NCI-H748 (cell line): ENCODE data around the gene ELP5.

Source experiments
- DNase-seq: peaks from one replicate; lab custom pipeline; 2025; ENCODE audit not compliant: unreplicated experiment; lab: John Stamatoyannopoulos, UW

The ELP5 gene

GRCh38 chr17:7218758-7219157, 33.3 kb upstream of the ELP5 start:
- DNase-seq: no peak

- no peak for DNase-seq
Measured at GRCh38 chr17:7219229-7219811, 32.7 kb upstream of the ELP5 start.

GRCh38 chr17:7219812-7220592, 32.0 kb upstream of the ELP5 start, which contains the start of the genes ACADVL and DLG4:
Gene ACADVL (plus strand): TSS chr17:7219938. CDS start chr17:7219985, 47 bp downstream.
Gene DLG4 (minus strand): TSS chr17:7219836.
- DNase-seq: peak; percentile 83

- DNase-seq: peak; percentile 79
Measured at GRCh38 chr17:7220593-7221277, 31.3 kb upstream of the ELP5 start.

- no peak for DNase-seq
Measured at GRCh38 chr17:7221278-7222092, 30.5 kb upstream of the ELP5 start.

- no peak for DNase-seq
Measured at GRCh38 chr17:7222093-7222971, 29.7 kb upstream of the ELP5 start.

GRCh38 chr17:7222972-7223292, 29.1 kb upstream of the ELP5 start:
- DNase-seq: no peak

GRCh38 chr17:7223375-7223774, 28.6 kb upstream of the ELP5 start:
- no peak for DNase-seq

- no peak for DNase-seq
Measured at GRCh38 chr17:7224110-7224509, 27.9 kb upstream of the ELP5 start.

GRCh38 chr17:7224661-7225111, 27.3 kb upstream of the ELP5 start:
- DNase-seq: no peak

- no peak for DNase-seq
Measured at GRCh38 chr17:7225711-7226331, 26.2 kb upstream of the ELP5 start.

- DNase-seq: no peak
Measured at GRCh38 chr17:7226721-7227710, 25.0 kb upstream of the ELP5 start.

GRCh38 chr17:7228920-7229319, 23.1 kb upstream of the ELP5 start:
- DNase-seq: no peak

GRCh38 chr17:7229504-7229903, 22.5 kb upstream of the ELP5 start:
- no peak for DNase-seq

- no peak for DNase-seq
Measured at GRCh38 chr17:7232114-7232513, 19.9 kb upstream of the ELP5 start.

GRCh38 chr17:7233701-7234082, 18.3 kb upstream of the ELP5 start:
- DNase-seq: no peak

GRCh38 chr17:7234083-7234951, 17.7 kb upstream of the ELP5 start, which contains the start of gene DVL2:
Gene DVL2 (minus strand): TSS chr17:7234517. CDS start chr17:7234262, 255 bp downstream.
- peak; percentile 96 for DNase-seq
